Aorta (tissue), 5 donors: ENCODE results near the gene IL25. TPM values are rescaled to one million over a fixed set of nuclear protein-coding genes. Genes with fewer than 3 reads are reported as not detected.
"Not testable (repeated sequence)": the region's sequence is repeated elsewhere in the genome, so short reads cannot be mapped to it uniquely, and the experiment has no call there.

ENCODE experiments used
- ATAC-seq: fragments of 200-7000 bp; cut with Tn5 transposase; one replicate; pipeline ENCODE4 v1.9.1; 2022; ENCODE audit warnings: moderate library complexity; ENCODE audit not compliant: low FRiP score
- DNase-seq, 2 donors: peaks; one replicate each; pipeline ENCODE4 v3.0.0-alpha.2; 2020
- H3K27ac ChIP-seq, 2 donors: one replicate each; pipeline ENCODE4 v1.5.1; 2013; ENCODE audit warnings: low read length in 2 of 2, mild to moderate bottlenecking in 2 of 2, moderate library complexity in 2 of 2, control low read depth in 1 of 2, inconsistent platforms in 1 of 2, low read depth in 1 of 2
- H3K27me3 ChIP-seq, 2 donors: one replicate each; pipeline ENCODE4 v1.6.1; 2013; ENCODE audit warnings: control low read depth in 1 of 2, low read length in 1 of 2, mild to moderate bottlenecking in 1 of 2, moderate library complexity in 1 of 2; ENCODE audit not compliant: insufficient read depth in 2 of 2, control insufficient read depth in 1 of 2
- H3K36me3 ChIP-seq, 2 donors: one replicate each; pipeline ENCODE4 v1.6.1; 2013; ENCODE audit warnings: control low read depth in 1 of 2, low read length in 1 of 2, mild to moderate bottlenecking in 1 of 2; ENCODE audit not compliant: insufficient read depth in 2 of 2, control insufficient read depth in 1 of 2
- H3K4me1 ChIP-seq, 2 donors: one replicate each; pipeline ENCODE4 v1.6.1; 2013; ENCODE audit warnings: low read length in 2 of 2, control low read depth in 1 of 2, mild to moderate bottlenecking in 1 of 2, moderate library complexity in 1 of 2; ENCODE audit not compliant: insufficient read depth in 2 of 2, control insufficient read depth in 1 of 2
- H3K4me3 ChIP-seq, 2 donors: one replicate each; pipeline ENCODE4 v1.5.1; 2013; ENCODE audit warnings: low read length in 2 of 2, control low read depth in 1 of 2, mild to moderate bottlenecking in 1 of 2
- H3K9me3 ChIP-seq: one replicate; pipeline ENCODE4 v1.6.1; 2013; ENCODE audit warnings: mild to moderate bottlenecking, low read length; ENCODE audit not compliant: control insufficient read depth
- WGBS, 2 donors: extraction: QIAGEN DNeasy Blood & Tissue Kit; methylation state at CpG; one replicate each; pipeline ENCODE4 v1.1.7; 2013; 5-methylcytosine and 5-hydroxymethylcytosine counted together
- intact Hi-C, 2 donors: fragments of 100-400 bp; cut with DNase I; formaldehyde crosslinking; loops; one replicate each; pipeline versions ENCODE4 v1.14.2 to v1.15.0; 2022
- polyA plus RNA-seq, 2 donors: library from polyadenylated mRNA; stranded (reverse); fragments of 200-250 nt; gene quantifications; one replicate each; pipeline ENCODE4 v1.2.3, GENCODE V29; 2013
- total RNA-seq, 2 donors: library from RNA; stranded (reverse); fragmentation: NEBNext Ultra II Directional; extraction: Animal tissue kit (Norgen Biotek cat#: 25700); gene quantifications; one replicate each; pipeline ENCODE4 v1.2.1, GENCODE V29; 2021
- donor health status: healthy with polysubstance abuse.
- donor health status: Bipolar disorder and iron deficiency.
- donor health status: DM: no; HTN: no; CAD: no.
- donor health status: DM: no; HTN: no; CAD: no.
- donor health status: DM: yes; HTN: yes; CAD: no.

Gene IL25
- total and polyA plus RNA-seq, 4 donors, result not detected

DNA sequence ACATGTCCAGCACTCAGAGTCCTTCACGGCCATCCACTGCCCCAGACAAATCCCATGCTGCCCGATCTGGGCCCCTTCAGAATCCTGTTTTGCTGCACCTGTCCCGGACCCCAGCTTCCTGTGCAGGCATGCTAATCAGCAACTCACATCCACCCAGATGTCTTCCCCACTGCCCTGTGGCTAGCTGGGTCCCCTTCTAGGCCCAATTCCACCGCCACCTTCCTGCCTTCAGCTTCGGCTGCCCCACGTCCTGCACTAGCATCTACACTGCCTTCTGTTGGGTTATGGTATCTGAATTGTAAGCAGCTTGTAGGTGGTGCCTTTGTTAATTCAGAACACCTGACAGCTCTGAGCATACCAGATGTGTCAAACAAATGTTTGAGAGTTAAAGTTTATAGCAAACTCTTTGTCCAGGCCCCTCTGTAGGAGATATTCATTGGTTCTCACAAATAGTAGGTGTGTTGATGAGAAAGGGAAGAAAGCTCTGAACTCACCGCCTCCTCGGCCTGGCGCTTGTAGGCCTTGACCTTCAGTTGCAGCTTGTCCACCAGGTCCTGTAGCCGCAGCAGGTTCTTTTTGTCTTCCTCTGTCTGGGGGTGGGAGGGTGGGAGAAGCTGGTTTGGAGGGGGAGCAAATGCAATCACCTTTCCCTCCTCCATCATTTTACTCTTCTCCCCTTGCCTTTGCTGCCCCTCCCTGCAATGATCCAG, 10.3 kb downstream of the IL25 start:
- no peaks in the 10 kb centered on the region for H3K36me3 ChIP-seq
- no peak overlapping the region for H3K27ac ChIP-seq
- H3K4me1 ChIP-seq, result no peaks in the 10 kb centered on the region
- H3K9me3 ChIP-seq, result no peaks in the 10 kb centered on the region
- no peaks in the 10 kb centered on the region for H3K27me3 ChIP-seq
- 86 to 88% methylated on average over 10 of the region's 10 CpGs for WGBS, 2 donors
- intact Hi-C loops, result loop anchor here in 1 of 2 donors (5.0 kb wide), 1 partner anchor 56 kb away; no protein-coding TSS in a partner anchor
- no peak for DNase-seq
- ATAC-seq, result no peak
- no peak overlapping the region for H3K4me3 ChIP-seq

DNA sequence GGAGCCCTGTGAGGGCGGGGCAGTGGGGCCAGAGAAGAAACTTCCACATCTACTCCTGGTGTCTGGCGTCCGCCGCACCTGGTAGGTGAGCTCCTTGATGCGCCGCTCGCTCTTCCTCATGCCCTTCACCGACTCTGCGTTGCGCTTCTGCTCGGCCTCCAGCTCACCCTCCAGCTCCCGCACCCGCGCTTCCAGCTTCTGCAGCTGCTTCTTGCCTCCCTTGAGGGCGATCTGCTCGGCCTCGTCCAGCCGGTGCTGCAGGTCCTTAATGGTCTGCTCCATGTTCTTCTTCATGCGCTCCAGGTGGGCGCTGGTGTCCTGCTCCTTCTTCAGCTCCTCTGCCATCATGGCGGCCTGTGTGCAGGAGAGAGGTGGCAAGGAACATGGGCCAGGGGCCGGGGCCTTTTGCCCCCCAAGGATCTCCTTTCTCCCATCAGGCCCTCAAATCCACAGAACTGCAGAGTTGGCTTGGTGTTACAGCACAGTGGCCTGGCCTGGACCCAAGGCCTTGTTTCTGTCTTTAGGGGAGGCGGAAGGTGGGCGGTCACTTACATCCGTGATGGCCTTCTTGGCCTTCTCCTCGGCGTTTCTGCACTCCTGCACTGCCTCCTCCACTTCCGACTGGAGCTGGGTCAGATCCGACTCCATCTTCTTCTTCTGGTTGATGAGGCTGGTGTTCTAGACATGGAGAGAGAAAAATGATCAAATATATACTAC, 11.9 kb downstream of the IL25 start:
- ATAC-seq (no peak), DNase-seq (no peak)
- WGBS, 2 donors, result 89 to 90% methylated on average over 29 of the region's 29 CpGs
- Histone ChIP-seq H3K4me1 (no peaks in the 10 kb centered on the region), H3K4me3 (no peak overlapping the region), H3K27ac (no peak overlapping the region), H3K27me3 (no peaks in the 10 kb centered on the region), H3K36me3 (no peaks in the 10 kb centered on the region), H3K9me3 (no peaks in the 10 kb centered on the region)
- intact Hi-C loops, result loop anchor here in 1 of 2 donors (5.0 kb wide), 1 partner anchor 57 kb away; no protein-coding TSS in a partner anchor

DNA sequence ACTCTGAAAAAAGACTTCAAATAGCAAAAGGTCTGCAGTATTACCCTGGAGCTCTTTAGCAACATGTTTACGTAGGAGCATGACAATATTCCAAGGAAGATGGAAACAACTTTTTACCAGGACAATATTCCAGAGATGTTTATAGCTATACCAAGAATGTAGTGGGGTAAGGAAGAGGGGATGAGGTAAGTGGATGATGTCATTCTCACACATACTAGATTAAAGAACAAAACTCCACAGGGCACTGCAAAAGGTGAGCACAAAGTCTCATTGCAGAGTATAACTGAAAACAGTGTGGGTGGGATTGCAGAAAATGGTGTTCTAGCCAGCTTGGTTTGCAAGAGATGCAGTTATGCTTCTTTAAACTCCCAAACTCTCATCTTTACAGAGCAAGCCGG, 12.6 kb downstream of the IL25 start:
- DNase-seq (no peak), ATAC-seq (no peak)
- no peaks in the 10 kb centered on the region for H3K36me3 ChIP-seq
- no peak overlapping the region for H3K4me3 ChIP-seq
- H3K27me3 ChIP-seq, result no peaks in the 10 kb centered on the region
- no peak overlapping the region for H3K27ac ChIP-seq
- no peaks in the 10 kb centered on the region for H3K4me1 ChIP-seq
- 83 to 85% methylated on average over 2 of the region's 2 CpGs for WGBS, 2 donors
- intact Hi-C loops, result no loop called here
- H3K9me3 ChIP-seq, result no peaks in the 10 kb centered on the region

DNA sequence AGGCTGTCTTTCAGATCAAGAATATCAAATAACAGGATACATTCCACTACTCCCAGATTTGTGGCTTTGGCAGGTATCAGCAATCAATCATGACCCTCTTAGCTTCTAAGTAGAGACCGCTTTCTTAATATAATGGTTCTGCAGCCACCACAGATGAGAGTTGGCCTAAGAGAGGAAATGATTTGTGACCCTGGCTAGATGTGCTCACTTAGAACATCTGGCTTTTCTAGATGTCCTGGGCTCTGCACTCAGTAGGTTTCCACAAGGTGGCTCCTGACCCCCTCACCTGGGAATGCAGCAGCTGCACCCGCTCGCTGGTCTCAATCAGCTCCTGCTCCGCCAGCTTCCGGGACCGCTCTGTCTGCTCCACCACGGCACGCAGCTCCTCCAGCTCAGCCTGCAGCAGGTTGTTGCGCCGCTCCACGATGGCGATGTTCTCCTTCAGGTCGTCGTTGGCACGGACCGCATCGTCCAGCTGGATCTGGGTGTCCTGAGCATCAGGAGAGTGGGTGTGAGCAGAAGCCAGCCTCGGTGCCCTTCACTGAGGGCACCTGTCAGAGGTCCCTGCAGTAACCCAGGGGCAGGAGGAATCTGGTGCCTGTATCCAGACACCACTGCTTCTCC, 13.1 kb downstream of the IL25 start:
- Histone ChIP-seq H3K27ac (no peak overlapping the region), H3K9me3 (no peaks in the 10 kb centered on the region), H3K4me1 (no peaks in the 10 kb centered on the region), H3K36me3 (no peaks in the 10 kb centered on the region), H3K27me3 (no peaks in the 10 kb centered on the region), H3K4me3 (no peak overlapping the region)
- ATAC-seq, result no peak
- DNase-seq, result no peak
- intact Hi-C loops, result no loop called here
- WGBS, 2 donors, result 89 to 90% methylated on average over 18 of the region's 18 CpGs

DNA sequence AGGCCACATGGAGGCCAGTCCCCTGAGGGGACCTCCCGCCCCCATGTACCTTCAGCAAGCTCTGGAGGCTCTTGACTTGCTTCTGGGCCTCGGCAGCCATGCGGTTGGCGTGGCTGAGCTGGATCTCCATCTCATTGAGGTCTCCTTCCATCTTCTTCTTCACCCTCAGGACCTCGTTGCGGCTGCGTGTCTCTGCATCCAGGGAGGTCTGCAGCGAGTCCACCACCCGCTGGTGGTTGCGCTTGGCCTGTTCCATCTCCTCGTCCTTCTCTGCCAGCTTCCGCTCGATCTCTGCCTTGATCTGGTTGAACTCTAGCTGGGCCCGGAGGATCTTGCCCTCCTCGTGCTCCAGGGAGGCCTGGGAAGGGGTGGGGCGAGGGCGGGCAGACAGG, 13.7 kb downstream of the IL25 start:
- ATAC-seq, H3K9me3 ChIP-seq, H3K4me1 ChIP-seq, H3K4me3 ChIP-seq, H3K27ac ChIP-seq, DNase-seq, H3K27me3 ChIP-seq, intact Hi-C loops, H3K36me3 ChIP-seq: not testable (repeated sequence)
- 85 to 89% methylated on average over 17 of the region's 17 CpGs for WGBS, 2 donors

DNA sequence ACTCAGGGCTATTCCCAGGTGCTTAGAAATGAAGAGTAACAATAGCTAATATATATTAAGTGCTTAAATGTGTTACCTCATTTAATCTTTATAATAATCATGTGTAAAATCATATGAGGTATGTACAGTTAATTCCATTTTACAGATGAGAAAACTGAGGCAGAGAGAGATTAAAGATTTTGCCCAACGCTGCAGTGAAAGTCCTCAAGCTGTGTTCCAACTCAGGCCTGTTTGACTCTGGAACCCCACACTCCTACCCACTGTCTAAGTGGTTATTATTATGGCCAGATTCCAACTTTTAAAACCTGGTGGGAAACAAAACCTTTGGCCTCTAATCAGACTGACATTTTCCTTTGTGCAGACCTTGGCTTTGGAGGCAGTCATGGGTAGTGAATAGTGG, 14.4 kb downstream of the IL25 start:
- whole genome bisulfite sequencing, 2 donors, result 86 to 93% methylated on average over 1 of the region's 1 CpG
- no peak for ATAC-seq

DNA sequence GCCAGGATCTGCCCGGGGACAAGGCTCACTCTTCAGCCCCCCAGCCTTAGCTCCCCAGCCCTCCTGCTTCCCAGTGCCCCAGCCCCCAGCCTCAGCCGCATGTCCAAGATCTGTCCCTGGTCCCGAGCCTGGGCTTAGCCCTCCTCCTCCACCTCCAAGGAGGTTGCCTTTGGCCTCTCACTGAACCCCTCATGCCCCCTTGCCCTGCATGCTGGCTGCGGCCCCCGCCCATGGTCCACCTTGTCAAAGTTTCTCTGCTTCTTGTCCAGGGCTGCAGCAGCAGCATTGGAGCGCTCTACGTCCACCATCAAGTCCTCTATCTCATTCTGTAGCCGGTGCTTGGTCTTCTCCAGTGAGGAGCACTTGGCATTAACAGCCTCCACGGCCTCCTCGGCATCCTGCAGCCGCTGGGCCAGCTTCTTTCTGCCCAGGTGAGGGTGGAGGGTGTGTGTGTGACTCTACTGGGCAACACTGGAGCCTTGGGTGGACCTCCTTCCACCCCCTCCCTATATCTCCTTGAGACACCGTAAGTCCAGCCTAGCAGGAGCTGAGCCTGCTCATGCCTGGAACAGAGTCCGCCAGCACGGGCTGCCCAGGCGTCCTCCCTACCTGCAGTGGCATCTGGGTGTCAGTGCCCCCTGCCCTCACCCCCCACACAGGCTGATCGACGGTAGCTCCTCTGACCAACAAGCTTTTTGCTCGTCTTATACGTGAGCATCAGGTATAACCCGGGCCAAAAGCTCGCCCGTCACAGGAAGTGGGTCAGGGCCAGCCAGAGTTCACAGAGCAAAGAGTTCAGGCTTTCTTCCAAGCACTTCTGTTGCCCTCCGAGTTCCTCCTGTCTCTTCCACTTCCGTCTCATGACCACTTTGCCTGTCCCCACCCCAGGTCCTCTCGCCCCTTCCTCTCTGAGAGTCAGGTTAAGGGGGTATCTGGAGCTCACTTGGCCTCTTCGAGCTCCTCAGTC, 15.6 kb downstream of the IL25 start:
- intact Hi-C loops, result no loop called here
- 78 to 83% methylated on average over 26 of the region's 26 CpGs for WGBS, 2 donors

More for the DNA sequence above, 14.4 kb downstream of the IL25 start:
- no peaks in the 10 kb centered on the region for H3K27me3 ChIP-seq
- no peaks in the 10 kb centered on the region for H3K9me3 ChIP-seq
- H3K27ac ChIP-seq, result no peak overlapping the region
- no peaks in the 10 kb centered on the region for H3K36me3 ChIP-seq
- intact Hi-C loops, result no loop called here
- DNase-seq, result no peak
- H3K4me3 ChIP-seq, result no peak overlapping the region
- no peaks in the 10 kb centered on the region for H3K4me1 ChIP-seq

DNA sequence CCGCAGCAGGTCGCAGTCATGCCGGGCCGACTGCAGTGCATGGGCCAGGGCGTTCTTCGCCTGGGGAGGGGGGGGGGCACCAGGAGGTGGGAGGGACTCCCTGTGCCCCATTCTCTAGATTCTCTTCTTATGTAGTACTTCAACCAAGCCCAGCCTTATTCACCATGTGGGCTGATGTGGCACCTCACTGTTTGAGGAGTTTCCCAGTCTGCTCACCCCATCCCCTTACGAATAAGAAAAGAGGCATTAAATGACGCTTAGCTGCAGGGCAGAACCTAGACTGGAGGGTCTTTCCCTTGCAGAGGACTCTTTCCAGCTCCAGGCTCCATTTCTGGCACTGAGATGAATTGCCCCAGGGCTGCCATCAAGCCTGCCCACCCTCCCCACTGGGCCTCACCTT, 16.4 kb downstream of the IL25 start:
- Histone ChIP-seq H3K4me3 (no peak overlapping the region), H3K36me3 (no peaks in the 10 kb centered on the region), H3K27me3 (no peaks in the 10 kb centered on the region), H3K4me1 (no peaks in the 10 kb centered on the region), H3K27ac (no peak overlapping the region), H3K9me3 (no peaks in the 10 kb centered on the region)
- DNase-seq (no peak), ATAC-seq (no peak)
- intact Hi-C loops, result no loop called here
- 86 to 87% methylated on average over 7 to 8 of the region's 8 CpGs for WGBS, 2 donors

More for the DNA sequence above, 15.6 kb downstream of the IL25 start:
- no peak overlapping the region for H3K4me3 ChIP-seq
- H3K27ac ChIP-seq, result no peak overlapping the region
- ATAC-seq, result no peak
- no peaks in the 10 kb centered on the region for H3K27me3 ChIP-seq
- H3K36me3 ChIP-seq, result no peaks in the 10 kb centered on the region
- no peaks in the 10 kb centered on the region for H3K4me1 ChIP-seq
- no peaks in the 10 kb centered on the region for H3K9me3 ChIP-seq
- no peak for DNase-seq
